NOMO-1 treated with dmso at 0.1 percent for 144 hours (cell line): Measurements from ENCODE around the gene EFL1.
"Not testable (repeated sequence)": the region's sequence is repeated elsewhere in the genome, so short reads cannot be mapped to it uniquely, and the experiment has no call there.

Experiments used
- DNase-seq: peaks from one replicate; lab custom pipeline; 2025; ENCODE audit not compliant: unreplicated experiment; lab: John Stamatoyannopoulos, UW

The EFL1 gene

GRCh38 chr15:82281276-82281675, 18.7 kb upstream of the EFL1 start:
- DNase-seq, result not testable (repeated sequence)

- DNase-seq, result no peak
Measured at GRCh38 chr15:82275410-82275809, 12.9 kb upstream of the EFL1 start.

- DNase-seq, result no peak
Measured at GRCh38 chr15:82272154-82272553, 9.6 kb upstream of the EFL1 start.

GRCh38 chr15:82268454-82268853, 5.9 kb upstream of the EFL1 start:
- not testable (repeated sequence) for DNase-seq

- not testable (repeated sequence) for DNase-seq
Measured at GRCh38 chr15:82267137-82267536, 4.6 kb upstream of the EFL1 start.

GRCh38 chr15:82263350-82263749, 816 bp upstream of the EFL1 start:
- no peak for DNase-seq

GRCh38 chr15:82261566-82262421, 740 bp downstream of the EFL1 start:
- not testable (repeated sequence) for DNase-seq

- not testable (repeated sequence) for DNase-seq
Measured at GRCh38 chr15:82248261-82248660, 14.3 kb downstream of the EFL1 start.

- not testable (repeated sequence) for DNase-seq
Measured at GRCh38 chr15:82245956-82246355, 16.6 kb downstream of the EFL1 start.

- not testable (repeated sequence) for DNase-seq
Measured at GRCh38 chr15:82243644-82244043, 18.9 kb downstream of the EFL1 start.

- DNase-seq, result not testable (repeated sequence)
Measured at GRCh38 chr15:82241836-82242499, 20.6 kb downstream of the EFL1 start.

GRCh38 chr15:82239685-82240391, 22.7 kb downstream of the EFL1 start:
- no peak for DNase-seq

- not testable (repeated sequence) for DNase-seq
Measured at GRCh38 chr15:82237944-82238534, 24.5 kb downstream of the EFL1 start.

- no peak for DNase-seq
Measured at GRCh38 chr15:82231842-82232241, 30.7 kb downstream of the EFL1 start.

GRCh38 chr15:82231233-82231632, 31.3 kb downstream of the EFL1 start:
- DNase-seq, result no peak

- no peak for DNase-seq
Measured at GRCh38 chr15:82228750-82229149, 33.8 kb downstream of the EFL1 start.

- not testable (repeated sequence) for DNase-seq
Measured at GRCh38 chr15:82221535-82221934, 41.0 kb downstream of the EFL1 start.

GRCh38 chr15:82216092-82216491, 46.4 kb downstream of the EFL1 start:
- not testable (repeated sequence) for DNase-seq

- DNase-seq, result not testable (repeated sequence)
Measured at GRCh38 chr15:82212201-82212600, 50.3 kb downstream of the EFL1 start.

GRCh38 chr15:82210066-82210597, 52.4 kb downstream of the EFL1 start:
- DNase-seq, result not testable (repeated sequence)

GRCh38 chr15:82204575-82204974, 58.0 kb downstream of the EFL1 start:
- not testable (repeated sequence) for DNase-seq
